ENCODE measurements around the gene HSBP1.

DNA sequence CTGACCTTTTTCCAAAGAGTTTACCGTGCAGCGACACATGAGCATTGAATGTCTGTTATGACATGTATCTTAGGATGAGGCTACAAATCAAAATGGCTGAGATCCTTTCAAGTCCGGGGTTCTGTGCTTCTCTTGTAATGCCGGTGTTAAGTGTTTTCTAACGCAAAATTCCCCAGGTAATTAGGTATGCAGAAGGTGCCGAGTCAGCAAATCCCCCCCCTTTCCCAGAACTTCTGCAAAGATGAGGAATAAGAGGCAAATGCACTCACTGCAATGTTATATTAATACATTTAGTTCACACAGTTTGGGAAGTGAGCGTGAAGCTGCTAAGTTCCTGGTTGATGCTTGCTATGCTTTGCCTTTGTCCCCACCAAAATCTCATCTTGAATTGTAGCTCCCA, 54.9 kb downstream of the HSBP1 start:
- TF ChIP-seq, protein P1, sequence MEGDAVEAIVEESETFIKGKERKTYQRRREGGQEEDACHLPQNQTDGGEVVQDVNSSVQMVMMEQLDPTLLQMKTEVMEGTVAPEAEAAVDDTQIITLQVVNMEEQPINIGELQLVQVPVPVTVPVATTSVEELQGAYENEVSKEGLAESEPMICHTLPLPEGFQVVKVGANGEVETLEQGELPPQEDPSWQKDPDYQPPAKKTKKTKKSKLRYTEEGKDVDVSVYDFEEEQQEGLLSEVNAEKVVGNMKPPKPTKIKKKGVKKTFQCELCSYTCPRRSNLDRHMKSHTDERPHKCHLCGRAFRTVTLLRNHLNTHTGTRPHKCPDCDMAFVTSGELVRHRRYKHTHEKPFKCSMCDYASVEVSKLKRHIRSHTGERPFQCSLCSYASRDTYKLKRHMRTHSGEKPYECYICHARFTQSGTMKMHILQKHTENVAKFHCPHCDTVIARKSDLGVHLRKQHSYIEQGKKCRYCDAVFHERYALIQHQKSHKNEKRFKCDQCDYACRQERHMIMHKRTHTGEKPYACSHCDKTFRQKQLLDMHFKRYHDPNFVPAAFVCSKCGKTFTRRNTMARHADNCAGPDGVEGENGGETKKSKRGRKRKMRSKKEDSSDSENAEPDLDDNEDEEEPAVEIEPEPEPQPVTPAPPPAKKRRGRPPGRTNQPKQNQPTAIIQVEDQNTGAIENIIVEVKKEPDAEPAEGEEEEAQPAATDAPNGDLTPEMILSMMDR (IDR thresholded peaks at IDR 0.05): no peak
- TF ChIP-seq EZH2phosphoT487 (IDR thresholded peaks at IDR 0.05) (no peak), EZH2 (IDR thresholded peaks at IDR 0.05) (no peak)

Data from neural progenitor cell (in vitro differentiated cells).